GM19023 (cell line): ENCODE results near the gene PLA2G2F.

Experiments
- ATAC-seq: cut with Tn5 transposase; IDR thresholded peaks from one replicate; pipeline ENCODE4 v1.9.1; 2021; ENCODE audit warnings: mild to moderate bottlenecking, moderate library complexity; ENCODE audit not compliant: unreplicated experiment

PLA2G2F gene

DNA sequence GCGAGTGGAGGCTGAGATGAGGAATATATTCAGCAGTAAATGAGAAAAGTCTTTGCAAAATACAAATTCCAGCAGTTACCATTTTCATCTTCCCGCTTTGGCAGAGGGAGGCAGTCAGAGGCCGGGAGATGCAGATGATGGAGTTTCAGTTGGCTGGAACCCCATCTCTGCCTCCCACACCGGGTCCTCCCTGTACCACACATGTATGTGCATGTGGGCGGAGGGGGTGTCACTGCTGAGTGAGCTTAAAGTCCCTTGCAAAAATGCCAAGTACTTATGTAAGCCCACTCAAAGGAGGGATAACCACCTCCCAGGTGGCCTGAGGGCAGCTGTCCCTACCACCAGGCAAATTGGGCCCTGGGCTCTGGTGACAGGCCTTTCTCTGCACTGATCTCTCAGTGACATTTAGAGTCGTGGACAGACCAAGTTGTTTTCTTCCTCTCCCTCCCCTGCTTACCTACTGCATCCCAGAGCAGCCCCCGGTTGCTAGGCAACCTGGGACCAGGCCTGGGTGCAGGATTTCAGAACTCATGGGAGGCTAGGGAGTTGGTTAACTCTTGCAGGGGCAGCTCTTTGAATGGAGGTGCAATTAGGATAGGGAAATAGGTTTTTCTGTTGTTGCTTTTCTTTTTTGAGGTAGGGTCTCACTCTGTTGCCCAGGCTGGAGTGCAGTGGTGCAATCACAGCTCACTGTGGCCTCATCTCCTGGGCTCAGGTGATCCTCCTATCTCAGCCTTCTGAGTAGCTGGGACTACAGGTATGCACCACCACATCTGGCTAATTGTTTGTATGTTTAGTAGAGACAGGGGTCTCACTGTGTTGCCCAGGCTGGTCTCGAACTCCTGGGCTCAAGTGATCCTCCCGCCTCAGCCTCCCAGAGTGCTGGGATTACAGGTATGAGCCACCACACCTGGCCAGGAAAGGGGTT is 29.7 kb downstream of the PLA2G2F start:
- ATAC-seq, result no peak

DNA sequence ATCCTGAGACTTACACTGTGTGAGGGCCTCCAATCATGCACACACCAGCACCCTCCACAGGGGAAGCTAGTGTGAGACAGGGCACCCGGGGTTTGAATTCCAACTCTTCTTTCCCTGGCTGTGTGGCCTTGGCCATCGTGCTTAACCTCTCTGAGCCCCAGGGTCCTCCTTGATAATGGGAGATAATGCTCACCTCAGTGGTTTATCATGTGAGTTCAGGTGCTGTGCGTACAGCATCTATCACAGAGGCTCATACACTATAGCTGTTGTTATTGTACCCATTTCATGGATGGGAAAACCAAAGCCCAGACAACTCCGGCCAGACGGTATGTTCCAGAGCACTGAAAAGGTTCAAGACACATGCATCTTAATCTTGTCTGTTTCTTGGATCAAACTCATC is 30.8 kb downstream of the PLA2G2F start:
- no peak for ATAC-seq

DNA sequence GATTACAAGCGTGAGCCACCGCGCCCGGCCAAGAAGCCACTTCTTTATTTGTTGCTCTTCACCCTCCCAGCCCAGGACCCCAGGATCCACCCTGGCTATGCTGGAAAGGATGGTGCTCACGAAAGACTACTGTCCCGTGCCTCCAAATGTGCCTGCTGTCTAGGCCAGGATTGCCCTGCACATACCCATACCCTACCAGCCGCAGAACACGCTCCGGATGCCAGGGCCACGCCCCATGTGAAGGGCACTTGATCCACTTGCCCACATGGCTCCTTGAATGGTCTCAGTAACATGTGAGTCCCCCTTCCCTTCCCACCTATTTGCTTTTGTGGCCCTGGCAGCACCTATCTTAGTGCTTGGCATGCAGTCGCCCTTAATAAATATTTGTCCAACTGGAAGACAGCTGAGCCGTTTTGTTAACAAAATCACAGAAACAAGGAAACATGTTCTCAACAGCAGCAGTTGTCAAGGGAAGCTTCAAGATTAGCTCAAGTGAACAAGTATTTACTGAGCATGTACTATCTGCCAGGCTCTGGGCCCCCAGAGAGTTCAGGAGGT is 33.0 kb downstream of the PLA2G2F start:
- no peak for ATAC-seq

DNA sequence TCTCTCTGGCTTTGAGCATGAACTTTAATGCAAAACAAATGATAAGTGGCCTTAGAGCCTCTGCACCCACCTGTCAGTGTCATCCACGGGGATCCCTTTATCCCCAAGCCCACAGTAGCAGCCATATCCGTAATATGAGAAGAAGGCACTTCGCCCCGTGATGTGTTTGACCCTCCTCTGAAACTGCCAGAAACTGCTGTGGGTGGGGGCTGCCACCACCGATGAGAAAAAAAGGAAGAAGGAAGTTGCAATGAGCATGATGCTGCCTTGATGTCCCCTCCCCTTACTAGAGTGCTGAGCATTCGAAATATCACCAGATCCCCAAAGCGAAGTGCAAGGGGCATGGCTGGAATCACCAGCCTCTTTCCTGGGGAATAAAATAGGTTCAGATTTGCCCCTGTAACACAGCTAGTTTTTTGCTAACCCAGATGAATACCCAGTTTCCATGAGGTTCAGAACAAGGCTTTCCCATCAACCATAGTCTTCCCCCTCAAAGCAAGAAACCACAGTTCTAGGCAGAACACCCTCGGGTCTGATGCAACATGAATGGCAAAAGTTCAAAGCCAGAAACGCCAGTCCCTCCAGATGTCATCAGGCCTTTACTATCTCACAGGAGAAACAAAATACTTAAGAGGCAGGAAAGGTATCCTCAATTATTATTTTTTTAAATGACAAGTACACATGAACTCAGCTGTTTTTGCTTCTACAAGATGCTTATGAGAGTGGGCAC is 36.0 kb downstream of the PLA2G2F start:
- no peak for ATAC-seq

DNA sequence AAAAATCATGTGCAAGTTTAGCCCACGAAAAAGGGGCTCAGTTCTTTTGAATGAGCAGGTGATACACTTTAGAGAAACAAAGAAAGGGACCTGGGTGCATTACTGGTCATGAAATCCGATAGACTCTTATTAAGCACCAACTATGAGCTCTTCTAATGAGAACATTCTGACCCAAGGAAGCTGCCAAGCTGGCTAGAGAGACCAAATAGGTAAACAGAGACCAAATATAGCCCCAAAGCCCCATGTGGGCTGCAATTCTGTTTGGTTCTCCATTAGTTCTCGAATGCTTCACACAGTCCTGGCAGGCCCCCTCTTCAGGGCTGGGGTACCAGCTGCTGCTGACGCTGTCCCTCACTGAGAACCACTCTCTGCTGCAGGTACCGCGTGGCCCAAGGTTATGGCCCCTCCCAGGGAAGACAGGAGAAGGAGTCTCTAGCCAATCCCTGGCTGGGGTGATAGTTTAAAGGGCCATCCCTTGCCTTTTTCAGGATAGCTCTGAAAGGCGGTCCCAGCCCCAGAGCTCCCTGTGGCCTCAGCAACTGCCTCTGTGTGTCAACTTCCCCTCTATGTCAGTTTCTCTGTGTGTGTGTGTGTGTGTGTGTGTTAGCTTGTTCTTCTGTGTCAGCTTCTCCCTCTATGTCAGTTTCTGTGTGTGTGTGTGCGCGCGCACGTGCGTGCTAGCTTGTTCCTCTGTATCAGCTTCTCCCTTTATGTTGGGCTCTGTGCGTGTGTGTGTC is 39.7 kb downstream of the PLA2G2F start:
- no peak for ATAC-seq

DNA sequence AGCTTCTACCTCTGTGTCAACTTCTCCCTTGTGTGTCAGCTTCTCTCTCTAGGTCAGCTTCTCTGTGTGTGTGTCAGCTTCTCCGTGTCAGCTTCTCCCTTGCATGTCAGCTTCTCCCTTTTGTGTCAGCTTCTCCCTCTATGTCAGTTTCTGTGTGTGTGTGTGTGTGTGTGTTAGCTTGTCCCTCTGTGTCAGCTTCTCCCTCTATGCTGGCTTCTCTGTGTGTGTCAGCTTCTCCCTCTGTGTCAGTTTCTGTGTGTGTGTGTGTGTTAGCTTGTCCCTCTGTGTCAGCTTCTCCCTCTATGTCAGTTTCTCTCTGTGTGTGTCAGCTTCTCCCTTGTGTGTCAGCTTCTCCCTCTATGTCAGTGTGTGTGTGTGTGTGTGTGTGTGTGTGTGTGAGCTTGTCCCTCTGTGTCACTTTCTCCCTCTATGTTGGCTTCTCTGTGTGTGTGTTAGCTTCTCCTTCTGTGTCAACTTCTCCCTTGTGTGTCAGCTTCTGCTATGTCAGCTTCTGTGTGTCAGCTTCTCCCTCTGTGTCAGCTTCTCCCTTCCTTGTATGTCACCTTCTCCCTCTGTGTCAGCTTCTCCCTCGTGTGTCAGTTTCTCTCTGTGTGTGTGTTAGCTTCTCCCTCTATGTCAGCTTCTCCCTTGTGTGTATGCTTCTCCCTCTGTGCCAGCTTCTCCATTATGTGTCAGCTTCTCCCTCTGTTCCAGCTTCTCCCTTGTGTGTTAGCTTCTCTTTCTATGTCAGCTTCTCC is 40.4 kb downstream of the PLA2G2F start:
- ATAC-seq, result no peak

DNA sequence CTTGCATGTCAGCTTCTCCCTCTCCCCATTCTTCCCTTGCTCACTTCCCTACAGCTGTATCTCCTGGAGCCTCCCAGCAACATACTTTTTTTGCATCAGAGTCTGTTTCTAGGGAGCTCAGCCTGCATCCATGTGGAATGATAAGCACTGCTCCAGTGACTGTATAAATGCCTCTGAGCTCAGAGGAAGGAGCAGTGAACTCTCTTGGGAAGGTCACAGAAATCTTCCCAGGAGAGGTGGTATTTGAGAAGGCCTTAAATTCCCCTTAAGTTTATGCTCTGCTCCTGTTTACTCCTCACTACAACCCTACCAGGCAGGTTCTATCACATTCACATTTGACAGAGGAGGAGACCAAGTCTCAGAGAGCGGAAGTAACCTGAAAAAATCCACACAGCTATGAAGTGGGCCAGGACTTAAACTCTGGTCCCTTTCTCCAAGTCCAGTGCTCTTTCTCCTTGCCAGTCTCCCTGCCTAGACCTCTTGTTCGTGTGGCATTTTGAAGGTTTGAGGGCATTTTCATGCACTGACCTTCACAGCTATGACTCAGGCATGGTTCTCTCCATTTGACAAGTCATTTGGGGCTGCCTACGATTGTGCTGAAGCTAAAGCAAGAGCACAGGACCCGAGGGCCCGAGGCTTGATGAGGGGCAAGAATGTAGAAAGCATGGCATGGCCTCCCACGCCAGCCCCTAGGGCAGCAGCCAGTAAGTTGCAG is 41.2 kb downstream of the PLA2G2F start:
- ATAC-seq, result no peak

DNA sequence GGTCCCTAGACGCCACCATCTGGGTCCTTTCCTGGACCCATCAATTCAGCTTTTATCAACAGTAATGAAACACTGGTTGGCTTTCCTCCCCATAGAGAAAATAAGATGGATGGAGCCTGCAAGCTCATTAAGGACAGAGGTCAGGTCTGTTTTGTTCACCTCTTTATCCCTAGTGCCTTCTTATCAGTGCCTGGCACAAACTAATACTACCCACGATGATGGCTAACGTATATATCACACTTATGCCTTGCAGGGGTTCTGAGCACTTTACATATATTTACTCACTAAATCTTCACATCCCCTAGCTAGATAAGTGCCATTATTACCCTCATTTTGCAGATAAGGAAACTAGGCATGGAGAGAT is 41.7 kb downstream of the PLA2G2F start:
- ATAC-seq, result no peak

DNA sequence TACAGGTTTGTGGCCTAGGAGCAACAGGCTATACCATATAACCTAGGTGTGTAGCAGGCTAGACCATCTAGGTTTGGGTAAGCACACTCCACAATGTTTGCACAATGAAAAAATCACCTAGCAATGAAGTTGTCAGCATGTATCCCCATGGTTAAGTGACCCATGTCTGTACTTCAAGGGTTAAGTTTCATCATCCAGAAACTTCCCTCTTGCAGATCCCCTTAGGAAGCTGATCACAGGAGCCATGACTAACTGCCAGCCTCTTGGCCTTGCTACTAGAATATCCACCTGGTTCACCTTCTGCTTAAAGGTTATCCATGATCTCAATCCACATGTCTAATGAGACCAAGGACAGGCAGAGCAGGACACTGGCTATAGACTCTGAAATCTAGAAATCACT is 43.3 kb downstream of the PLA2G2F start:
- ATAC-seq, result no peak

DNA sequence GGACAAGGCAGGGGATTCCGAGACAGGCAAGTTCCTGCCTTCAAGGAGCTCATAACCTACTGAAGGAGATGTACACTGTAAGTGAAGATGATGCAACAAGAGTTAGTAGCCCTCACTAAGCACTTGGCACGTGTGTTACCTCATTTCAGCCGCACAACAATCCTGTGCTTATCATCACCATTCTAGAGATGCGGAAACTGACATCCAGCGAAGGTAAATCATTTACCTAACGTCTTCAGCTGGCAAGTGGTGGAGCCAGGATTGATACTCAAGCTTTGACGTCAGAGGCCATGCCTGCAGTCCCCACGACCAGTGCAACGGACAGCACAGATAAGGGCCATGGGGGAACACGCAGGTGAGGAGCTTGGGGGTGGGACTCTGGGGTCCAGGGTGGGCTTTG is 43.9 kb downstream of the PLA2G2F start:
- ATAC-seq, result no peak

DNA sequence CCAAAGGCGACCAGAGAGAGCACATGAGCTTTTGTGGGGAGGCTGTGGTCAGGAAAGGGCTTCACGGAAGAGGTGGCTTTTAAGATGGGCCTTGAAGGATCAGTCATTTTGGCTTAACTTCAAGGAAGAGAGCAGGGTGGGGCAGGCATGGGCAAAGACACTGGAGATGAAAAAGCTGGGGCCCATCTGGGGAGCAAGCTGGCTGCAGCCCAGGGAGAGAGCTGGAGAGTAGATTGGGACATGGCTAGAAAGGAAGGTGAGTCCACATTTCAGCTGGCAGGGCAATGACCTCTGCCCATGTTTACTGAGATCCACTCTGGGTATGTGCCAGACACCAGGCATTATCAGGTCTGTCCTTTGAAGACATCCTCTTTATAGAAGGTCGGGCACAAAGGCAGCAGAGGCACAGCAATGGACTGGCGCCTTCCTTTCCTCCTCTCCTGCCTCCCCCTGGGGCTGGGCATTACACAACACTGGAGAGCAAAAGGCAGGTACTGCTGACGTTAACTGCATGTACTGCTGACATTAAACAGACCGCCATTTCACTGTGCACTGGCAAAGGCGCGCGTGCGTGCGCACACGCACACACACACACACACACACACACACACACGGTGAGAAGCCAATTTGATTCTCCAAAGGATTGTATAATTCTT is 44.6 kb downstream of the PLA2G2F start:
- no peak for ATAC-seq

DNA sequence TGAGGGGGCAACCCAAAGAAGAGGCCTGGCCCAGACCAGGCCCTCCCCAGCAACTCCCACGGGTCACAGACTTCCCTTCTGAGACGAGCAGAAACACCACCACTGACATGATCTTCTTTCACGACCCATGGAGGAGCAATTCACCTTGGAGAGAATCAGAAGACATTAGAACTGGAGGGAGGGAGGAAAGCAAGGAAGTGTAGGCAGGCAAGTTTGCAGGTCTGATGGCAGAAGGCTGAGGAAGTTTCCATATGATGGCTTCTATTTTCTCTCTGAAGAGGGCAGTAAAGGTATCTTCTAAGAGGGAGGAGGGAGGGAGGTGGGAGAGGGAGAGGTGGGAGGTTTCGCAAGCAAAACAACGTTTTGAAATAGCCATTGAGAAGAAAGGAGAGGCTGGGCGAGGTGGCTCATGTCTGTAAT is 45.4 kb downstream of the PLA2G2F start:
- no peak for ATAC-seq

DNA sequence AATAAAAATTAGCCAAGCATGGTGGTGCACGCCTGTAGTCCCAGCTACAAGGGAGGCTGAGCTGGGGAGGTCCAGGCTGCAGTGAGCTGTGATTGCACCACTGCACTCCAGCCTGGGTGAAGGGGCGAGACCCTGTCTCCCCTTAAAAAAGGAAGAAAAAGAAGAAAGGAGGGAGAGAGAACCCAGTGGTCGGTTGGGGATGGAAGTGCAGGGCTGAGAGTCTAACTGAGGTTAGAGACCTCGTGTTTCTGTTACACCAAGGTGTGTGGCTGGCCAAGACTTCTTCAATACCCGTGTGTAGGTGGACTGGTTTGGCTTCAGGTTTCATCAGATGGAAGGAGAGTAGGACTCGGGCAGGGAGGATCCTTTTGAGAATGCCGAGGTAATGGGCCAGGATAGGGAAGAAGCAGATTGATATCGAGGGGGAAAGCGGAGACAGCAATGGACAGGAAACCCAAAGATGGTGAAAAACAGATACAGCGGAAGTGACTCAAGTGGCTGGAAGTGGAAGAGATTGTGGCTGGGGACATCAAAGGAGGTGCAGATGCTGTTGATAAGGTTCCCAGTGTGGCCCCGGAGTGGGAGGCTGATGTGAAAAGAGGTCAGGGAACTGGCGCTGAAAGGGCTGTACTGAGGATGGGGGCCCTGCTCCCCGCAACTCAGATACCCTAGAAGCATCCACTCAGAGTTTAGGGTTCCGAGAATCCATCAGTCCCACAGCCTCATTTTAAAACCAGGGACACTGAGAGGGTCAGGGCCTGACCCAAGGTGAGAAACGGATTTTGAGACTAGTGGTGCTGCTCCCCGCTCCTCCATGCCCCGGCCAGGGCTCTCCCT is 46.1 kb downstream of the PLA2G2F start:
- ATAC-seq, result no peak

DNA sequence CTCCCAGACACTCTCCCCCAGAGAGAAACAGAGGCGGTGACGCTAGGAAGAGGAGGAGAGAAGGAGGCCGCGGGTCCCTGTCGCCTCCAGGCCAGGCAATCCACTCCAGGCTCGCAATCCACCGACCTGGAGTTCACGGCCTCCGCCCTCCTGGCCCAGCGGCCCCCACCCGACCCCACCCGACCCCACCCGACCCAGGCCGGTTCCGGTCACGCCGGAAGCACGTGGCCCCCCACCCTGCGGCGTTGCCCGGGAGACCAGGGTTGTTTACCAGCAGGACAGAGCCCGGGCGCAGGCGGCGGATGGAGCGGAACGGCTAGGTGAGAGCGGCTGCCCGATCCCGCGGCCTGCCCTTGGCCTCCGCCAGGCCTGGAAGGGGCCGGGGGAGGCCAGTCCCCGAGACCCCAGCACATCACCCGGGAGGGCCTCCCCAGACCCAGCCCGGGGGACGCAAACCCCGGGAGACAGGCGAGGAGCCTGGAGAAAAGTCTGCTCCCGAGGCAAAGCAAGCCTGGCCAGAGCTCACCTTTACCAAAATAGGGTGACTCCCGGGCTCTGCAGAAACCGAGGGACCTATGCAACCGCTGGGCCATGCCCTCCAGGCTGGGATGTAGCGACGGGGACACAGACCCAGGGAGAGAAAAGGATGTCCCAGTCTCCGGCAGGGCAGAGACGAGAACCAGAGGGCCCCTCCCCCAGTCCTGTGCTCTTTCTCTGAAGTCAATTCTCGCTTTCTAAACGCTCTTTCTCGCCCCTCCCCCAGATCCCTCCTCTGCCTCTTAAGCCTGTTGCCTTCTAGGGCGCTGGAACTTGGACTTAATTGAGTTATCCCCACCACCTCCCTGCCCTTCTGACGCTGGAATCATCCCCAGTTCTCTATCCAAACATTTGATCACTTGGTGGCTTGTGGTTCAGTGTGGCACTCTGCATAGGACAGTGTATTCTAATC is 47.0 kb downstream of the PLA2G2F start, which contains the start of the genes PLA2G2C and UBXN10:
TSS of gene PLA2G2C (minus strand) at position 685 of the 949 bp plus-strand sequence. CDS start 9,155 bp downstream, outside the sequence.
TSS of gene UBXN10 (plus strand) at position 263 of the 949 bp plus-strand sequence. CDS start 4,466 bp downstream, outside the sequence.
- no peak for ATAC-seq

DNA sequence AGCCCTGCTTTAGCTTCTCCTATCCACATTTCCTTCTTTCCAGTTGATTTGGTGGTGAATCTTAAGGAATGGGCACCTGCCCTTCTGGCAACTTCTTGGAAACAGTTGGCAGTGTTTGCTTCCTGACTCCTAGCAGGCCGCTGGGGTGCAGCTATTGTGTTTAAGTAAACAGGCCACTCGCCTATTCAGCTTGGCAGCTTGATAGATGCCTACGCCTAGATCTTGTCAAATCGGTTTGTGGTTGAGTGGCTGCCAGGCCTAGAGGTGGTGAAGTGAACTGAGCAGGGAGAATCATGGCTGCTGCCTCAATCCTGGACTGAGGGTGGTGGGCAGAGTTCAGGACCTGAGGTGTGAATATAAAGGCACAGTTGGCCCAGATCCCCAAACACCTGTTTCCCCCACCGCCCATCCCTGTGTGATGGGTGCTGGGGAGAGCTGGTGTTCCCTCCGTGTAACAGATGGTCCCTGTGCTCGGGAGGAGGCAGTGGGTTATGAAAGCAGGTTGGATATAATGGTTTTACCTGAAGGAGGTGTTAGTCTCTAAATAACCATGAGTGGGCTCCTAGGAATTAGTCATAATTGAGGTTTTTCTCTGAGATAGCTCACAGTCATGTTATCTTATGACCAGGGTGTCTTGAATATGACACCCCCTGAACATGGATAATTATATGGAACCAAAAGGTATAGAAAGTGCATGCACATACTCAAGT is 48.1 kb downstream of the PLA2G2F start:
- ATAC-seq, result no peak

DNA sequence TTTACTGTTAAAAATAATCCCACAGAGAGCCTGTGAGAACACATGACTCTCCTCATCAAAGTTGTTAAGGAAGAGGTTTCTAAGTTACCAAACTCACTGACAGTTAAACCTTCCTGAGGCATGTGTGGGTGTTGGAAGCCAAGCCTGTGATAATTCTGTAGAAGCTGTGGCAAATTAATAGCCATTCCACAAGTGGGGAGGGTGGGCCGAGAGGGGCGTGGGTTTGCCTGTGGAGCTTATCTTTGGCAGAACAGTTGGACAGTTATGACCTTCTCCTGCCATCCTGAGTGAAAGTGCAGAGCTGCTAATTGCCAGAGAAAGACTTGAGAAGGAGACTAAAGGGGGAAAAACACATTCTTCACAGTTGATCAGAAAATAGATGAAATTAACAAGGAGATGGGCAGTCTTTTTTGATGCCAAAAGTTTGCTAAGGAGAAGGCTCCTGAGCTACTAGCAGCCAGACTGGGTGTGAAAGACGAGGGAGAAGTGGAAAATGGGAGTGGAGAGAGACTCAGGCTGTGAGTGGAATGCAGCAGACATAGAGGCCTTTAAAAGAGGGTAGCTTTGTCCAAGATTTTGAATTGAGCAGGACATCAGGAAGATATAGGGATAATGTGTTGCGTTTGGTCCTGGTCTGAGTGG is 48.8 kb downstream of the PLA2G2F start:
- ATAC-seq, result no peak
